ENCODE measurements around the gene ANKRD23.

GRCh38 chr2:96847586-96847985, 3.8 kb upstream of the ANKRD23 start:
- no peak for TF ChIP-seq CTCF (conservative IDR thresholded peaks at IDR 0.05; ENCODE audit: low read length)
- no peak for TF ChIP-seq EZH2phosphoT487 (IDR thresholded peaks at IDR 0.05; ENCODE audit: borderline replicate concordance, low read depth, low read length)

Data from OCI-LY7 (cell line).